ENCODE data around the gene TTC36.
"Not testable (repeated sequence)": the region's sequence is repeated elsewhere in the genome, so short reads cannot be mapped to it uniquely, and the experiment has no call there.

The TTC36 gene

GRCh38 chr11:118527109-118527508 lies at the start of gene TTC36:
TTC36 (plus strand) TSS chr11:118527474; CDS start chr11:118527495, 21 bp downstream.
- no peak for DNase-seq (ENCODE audit: low read depth)

- not testable (repeated sequence) for DNase-seq (ENCODE audit: low read depth)
These were observed 46.0 kb upstream of the TTC36 start for GRCh38 chr11:118481238-118481637.

- no peak for DNase-seq (ENCODE audit: low read depth)
These were observed 42.9 kb upstream of the TTC36 start for GRCh38 chr11:118484405-118484804.

DNA sequence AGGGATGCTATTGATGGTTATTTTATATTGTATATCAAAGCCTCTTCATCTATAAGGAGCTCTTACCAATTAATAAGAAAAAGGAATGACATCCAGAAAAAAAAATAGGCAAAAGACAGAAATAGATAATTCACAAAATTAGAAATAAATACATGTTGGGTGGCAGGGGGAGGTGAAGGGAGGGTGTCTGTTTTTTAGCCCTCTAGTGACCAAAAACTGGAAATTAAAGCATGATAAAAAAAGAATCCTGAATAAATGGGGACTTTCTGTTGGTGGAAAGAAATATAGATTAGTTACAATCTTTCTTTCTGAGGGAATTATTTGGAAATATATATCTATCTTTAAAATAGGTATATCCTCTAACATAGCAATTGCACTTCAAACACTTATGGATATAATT lies 42.0 kb upstream of the TTC36 start:
- no peak for DNase-seq (ENCODE audit: low read depth)

DNA sequence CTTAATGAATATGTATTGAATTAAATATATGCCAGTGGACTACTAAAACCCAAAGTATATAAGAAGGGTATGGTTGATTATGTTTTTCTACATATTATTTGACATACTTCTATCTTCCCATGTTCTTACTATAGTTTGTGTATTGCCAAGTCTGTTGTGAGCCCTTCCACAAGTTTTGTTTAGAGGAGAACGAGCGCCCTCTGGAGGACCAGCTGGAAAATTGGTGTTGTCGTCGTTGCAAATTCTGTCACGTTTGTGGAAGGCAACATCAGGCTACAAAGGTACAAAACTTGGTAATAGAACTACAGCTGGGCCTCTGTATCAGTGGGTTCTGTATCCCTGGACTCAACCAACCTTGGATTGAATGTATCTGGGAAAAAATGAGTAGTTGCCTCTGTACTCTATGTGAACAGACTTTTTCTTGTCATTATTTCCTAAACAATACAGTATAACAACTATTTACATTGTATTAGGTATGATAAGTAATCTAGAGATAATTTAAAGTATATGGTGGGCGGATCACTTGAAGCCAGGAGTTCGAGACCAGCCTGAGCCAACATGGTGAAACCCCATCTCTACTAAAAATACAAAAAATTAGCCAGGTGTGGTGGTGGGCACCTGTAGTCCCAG lies 38.7 kb upstream of the TTC36 start:
- peak; percentile 9 for DNase-seq (ENCODE audit: low read depth)

GRCh38 chr11:118491041-118491440 lies 36.2 kb upstream of the TTC36 start:
- no peak for DNase-seq (ENCODE audit: low read depth)

DNA sequence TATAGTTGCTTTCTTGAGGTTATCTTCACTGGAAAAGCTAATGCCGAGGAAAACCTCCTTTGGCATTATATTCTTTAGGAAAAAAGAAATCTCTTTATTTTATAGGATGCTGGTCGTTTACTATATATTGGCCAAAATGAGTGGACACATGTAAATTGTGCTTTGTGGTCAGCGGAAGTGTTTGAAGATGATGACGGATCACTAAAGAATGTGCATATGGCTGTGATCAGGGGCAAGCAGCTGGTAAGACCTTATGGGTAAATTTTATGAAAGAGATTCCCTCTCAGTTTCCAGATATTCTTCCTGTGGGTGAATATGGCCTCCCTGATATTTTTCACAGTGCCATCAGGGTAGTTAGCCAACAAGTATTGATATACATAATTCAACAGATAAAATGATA lies 29.4 kb upstream of the TTC36 start:
- DNase-seq (ENCODE audit: low read depth), result peak; percentile 26

- DNase-seq (ENCODE audit: low read depth), result no peak
These were observed 24.1 kb upstream of the TTC36 start for GRCh38 chr11:118503216-118503615.

- DNase-seq (ENCODE audit: low read depth), result no peak
These were observed 15.7 kb upstream of the TTC36 start for GRCh38 chr11:118511601-118512000.

- no peak for DNase-seq (ENCODE audit: low read depth)
These were observed 13.2 kb upstream of the TTC36 start for GRCh38 chr11:118514103-118514502.

GRCh38 chr11:118519549-118519948 lies 7.7 kb upstream of the TTC36 start:
- no peak for DNase-seq (ENCODE audit: low read depth)

DNA sequence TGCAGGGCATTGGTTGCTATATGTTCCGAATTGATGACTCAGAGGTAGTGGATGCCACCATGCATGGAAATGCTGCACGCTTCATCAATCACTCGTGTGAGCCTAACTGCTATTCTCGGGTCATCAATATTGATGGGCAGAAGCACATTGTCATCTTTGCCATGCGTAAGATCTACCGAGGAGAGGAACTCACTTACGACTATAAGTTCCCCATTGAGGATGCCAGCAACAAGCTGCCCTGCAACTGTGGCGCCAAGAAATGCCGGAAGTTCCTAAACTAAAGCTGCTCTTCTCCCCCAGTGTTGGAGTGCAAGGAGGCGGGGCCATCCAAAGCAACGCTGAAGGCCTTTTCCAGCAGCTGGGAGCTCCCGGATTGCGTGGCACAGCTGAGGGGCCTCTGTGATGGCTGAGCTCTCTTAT lies 5.4 kb upstream of the TTC36 start:
- no peak for DNase-seq (ENCODE audit: low read depth)

- DNase-seq (ENCODE audit: low read depth), result no peak
These were observed 4.7 kb upstream of the TTC36 start for GRCh38 chr11:118522571-118523072.

DNA sequence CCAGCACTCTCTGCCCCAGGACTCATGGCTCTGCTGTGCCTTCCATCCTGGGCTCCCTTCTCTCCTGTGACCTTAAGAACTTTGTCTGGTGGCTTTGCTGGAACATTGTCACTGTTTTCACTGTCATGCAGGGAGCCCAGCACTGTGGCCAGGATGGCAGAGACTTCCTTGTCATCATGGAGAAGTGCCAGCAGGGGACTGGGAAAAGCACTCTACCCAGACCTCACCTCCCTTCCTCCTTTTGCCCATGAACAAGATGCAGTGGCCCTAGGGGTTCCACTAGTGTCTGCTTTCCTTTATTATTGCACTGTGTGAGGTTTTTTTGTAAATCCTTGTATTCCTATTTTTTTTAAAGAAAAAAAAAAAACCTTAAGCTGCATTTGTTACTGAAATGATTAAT lies 2.9 kb upstream of the TTC36 start:
- DNase-seq (ENCODE audit: low read depth), result no peak

GRCh38 chr11:118524757-118525470 lies 2.4 kb upstream of the TTC36 start:
- no peak for DNase-seq (ENCODE audit: low read depth)

- no peak for DNase-seq (ENCODE audit: low read depth)
These were observed 586 bp upstream of the TTC36 start for GRCh38 chr11:118526688-118527087.

DNA sequence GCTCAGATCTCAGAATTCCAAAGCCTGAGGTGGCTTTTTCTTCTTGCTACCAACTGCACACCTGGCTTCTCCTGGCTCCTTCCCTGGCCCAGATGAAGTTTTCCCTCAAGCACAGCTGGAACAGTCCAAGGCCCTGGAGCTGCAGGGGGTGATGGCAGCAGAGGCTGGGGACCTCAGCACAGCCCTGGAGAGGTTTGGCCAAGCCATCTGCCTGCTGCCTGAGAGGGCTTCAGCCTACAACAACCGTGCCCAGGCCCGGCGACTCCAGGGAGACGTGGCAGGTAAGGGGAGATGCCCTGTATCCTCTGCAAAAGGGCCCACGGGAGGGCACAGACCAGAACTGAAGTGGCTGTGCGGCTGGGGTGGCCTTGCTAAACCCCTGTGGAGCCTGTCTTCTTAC lies 1.2 kb downstream of the TTC36 start:
- no peak for DNase-seq (ENCODE audit: low read depth)

GRCh38 chr11:118529584-118530175 lies 2.4 kb downstream of the TTC36 start:
- DNase-seq (ENCODE audit: low read depth), result no peak

DNA sequence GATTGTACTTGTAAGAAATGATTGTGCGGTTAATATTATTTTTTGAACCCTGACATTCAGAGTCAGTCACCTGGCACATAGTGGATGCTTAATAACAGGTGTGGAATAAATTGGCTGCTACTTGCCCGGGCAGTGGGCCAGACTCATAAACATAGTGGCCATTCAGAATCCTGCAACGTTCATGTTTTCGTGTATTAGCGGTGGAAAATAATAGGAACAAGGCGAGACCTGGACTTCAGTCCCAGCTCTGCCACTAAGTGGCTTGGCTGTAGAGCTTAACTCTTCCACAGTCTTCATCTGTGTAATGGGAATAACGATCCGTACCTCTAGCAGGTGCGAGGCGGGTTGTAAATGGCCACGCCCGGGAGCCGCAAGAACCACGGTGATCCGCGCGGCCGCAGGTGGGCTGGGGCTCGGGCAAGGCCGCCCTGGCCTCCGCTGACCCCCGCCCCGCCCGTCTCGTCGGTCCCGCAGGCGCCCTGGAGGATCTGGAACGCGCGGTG lies 3.0 kb downstream of the TTC36 start:
- DNase-seq (ENCODE audit: low read depth), result no peak

DNA sequence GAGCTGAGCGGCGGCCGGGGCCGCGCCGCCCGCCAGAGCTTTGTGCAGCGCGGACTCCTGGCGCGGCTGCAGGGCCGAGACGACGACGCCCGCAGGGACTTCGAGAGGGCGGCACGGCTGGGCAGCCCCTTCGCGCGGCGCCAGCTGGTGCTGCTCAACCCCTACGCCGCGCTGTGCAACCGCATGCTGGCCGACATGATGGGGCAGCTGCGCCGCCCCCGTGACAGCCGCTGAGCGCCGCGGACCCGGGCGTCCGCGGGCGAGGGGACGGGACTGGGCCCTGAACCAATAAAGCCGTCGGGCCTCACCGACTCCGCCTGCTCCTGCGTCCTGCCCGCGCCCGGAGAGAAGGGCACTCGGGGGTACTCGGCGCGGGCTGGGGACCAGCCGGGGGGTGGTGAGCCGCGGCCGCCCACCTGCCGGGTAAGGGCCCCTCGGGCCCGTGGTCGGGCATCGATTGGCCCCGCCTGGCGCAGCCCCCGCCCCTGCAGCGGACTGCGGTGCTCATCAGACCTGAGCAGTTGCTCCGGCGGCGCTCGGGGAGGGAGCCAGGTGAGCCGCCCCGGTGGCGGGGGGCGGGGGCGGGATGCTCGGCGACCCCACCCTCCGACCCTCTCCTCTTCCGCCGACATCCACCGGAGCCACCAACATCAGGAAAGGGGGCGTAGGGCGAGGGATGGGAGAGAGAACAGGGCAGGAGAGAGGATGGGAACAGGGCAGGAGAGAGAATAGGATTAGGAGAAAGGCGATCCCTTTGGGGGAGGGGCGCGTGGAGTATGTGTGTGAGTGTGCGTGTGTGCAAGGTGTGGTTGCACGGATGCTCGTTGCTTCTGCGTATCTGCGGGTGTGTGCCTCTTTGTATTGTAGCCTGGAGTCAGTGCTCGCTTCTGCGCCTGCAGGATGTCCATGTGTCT lies 3.7 kb downstream of the TTC36 start, which contains the start of gene TMEM25:
Gene TMEM25, plus strand, starts transcription at position 510 of the 914 bp plus-strand sequence. CDS start 610 bp downstream, outside the sequence.
- DNase-seq (ENCODE audit: low read depth), result no peak

GRCh38 chr11:118531597-118532084 lies 4.4 kb downstream of the TTC36 start:
- DNase-seq (ENCODE audit: low read depth), result no peak

- DNase-seq (ENCODE audit: low read depth), result no peak
These were observed 4.8 kb downstream of the TTC36 start for GRCh38 chr11:118532091-118532490.
